H1 (cell line): ENCODE results near the gene NT5M. TPM values are rescaled to one million over a fixed set of nuclear protein-coding genes. Genes with fewer than 3 reads are reported as not detected.

ENCODE experiments used
- CTCF ChIA-PET: fragments of 300-600 bp; sonication (Branson Sonifier 250); formaldehyde crosslinking; loops from one replicate; lab custom pipeline; 2021; ENCODE audit not compliant: partially characterized antibody; lab: Charles Lee
- POLR2A ChIA-PET: fragments of 300-600 bp; sonication (Branson Sonifier 250); formaldehyde crosslinking; loops from one replicate; lab custom pipeline; 2021; ENCODE audit warnings: inconsistent platforms; ENCODE audit not compliant: partially characterized antibody; lab: Charles Lee
- DNase-seq, 2 experiments: peaks; one replicate each; pipeline versions ENCODE4 v3.0.0 to v3.0.0-alpha.2; 2010 to 2022; ENCODE audit warnings: low spot score in 2 of 2, low read depth in 1 of 2, mixed read lengths in 1 of 2
- FAIRE-seq: peaks from 2 replicates; lab custom pipeline; 2011; peaks lifted over from hg19 to GRCh38; lab: Jason Lieb, UNC
- H2AFZ ChIP-seq: 2 replicates; pipeline ENCODE4 v1.8.1; 2012; ENCODE audit warnings: low read length, inconsistent platforms
- H2AK5ac ChIP-seq: 2 replicates; pipeline ENCODE4 v1.6.1; 2013; ENCODE audit warnings: low read depth, low read length
- H2BK120ac ChIP-seq: replicated peaks from 2 replicates; pipeline ENCODE3; 2013; ENCODE audit warnings: low read depth, low read length, inconsistent platforms
- H2BK12ac ChIP-seq: 2 replicates; pipeline ENCODE4 v1.6.1; 2013; ENCODE audit warnings: low read depth, low read length
- H2BK15ac ChIP-seq: 2 replicates; pipeline ENCODE4 v1.6.1; 2013; ENCODE audit warnings: low read length
- H2BK20ac ChIP-seq: 2 replicates; pipeline ENCODE4 v1.6.1; 2013; ENCODE audit warnings: low read length
- H2BK5ac ChIP-seq: 2 replicates; pipeline ENCODE4 v1.6.1; 2013; ENCODE audit warnings: low read depth, low read length
- H3K14ac ChIP-seq: 2 replicates; pipeline ENCODE4 v1.6.1; 2013; ENCODE audit warnings: inconsistent platforms; ENCODE audit not compliant: insufficient read length
- H3K18ac ChIP-seq: 2 replicates; pipeline ENCODE4 v1.6.1; 2013; ENCODE audit warnings: low read length; ENCODE audit errors: extremely low read depth
- H3K23ac ChIP-seq: 2 replicates; pipeline ENCODE4 v1.6.1; 2013; ENCODE audit warnings: inconsistent platforms; ENCODE audit not compliant: insufficient read length
- H3K23me2 ChIP-seq: 2 replicates; pipeline ENCODE4 v1.6.1; 2013; ENCODE audit warnings: low read depth, low read length
- H3K27ac ChIP-seq: 2 replicates; pipeline ENCODE4 v1.6.1; 2011; ENCODE audit warnings: low read depth, low read length, inconsistent platforms
- H3K27me3 ChIP-seq, 4 experiments: replicated peaks in 1 of 4; 1 replicate in 1 of 4; 2 replicates in 3 of 4; pipeline versions ENCODE4 v1.6.1 to v1.8.1; 2011 to 2013; ENCODE audit warnings: low read length in 3 of 4, mild to moderate bottlenecking in 3 of 4, inconsistent platforms in 2 of 4, mixed read lengths in 2 of 4, moderate library complexity in 1 of 4; ENCODE audit not compliant: control insufficient read depth in 3 of 4, insufficient read depth in 3 of 4; ENCODE audit errors: extremely low read depth in 1 of 4
- H3K36me3 ChIP-seq, 4 experiments: 2 replicates each; pipeline versions ENCODE4 v1.6.1 to v1.8.1; 2011 to 2013; ENCODE audit warnings: mild to moderate bottlenecking in 4 of 4, low read length in 3 of 4, moderate library complexity in 2 of 4, control low read depth in 1 of 4, inconsistent platforms in 1 of 4; ENCODE audit not compliant: insufficient read depth in 4 of 4, control insufficient read depth in 2 of 4
- H3K4ac ChIP-seq: replicated peaks from 2 replicates; pipeline ENCODE3; 2013; ENCODE audit warnings: low read length, low read depth, mixed read lengths, inconsistent platforms; ENCODE audit not compliant: insufficient read length
- H3K4me1 ChIP-seq, 4 experiments: replicated peaks in 1 of 4; 1 replicate in 1 of 4; 2 replicates in 3 of 4; pipeline versions ENCODE4 v1.6.1 to v1.8.1; 2011 to 2013; ENCODE audit warnings: low read length in 3 of 4, inconsistent platforms in 2 of 4, mixed read lengths in 1 of 4; ENCODE audit not compliant: insufficient read depth in 4 of 4, control insufficient read depth in 3 of 4
- H3K4me2 ChIP-seq, 2 experiments: 2 replicates each; pipeline versions ENCODE4 v1.6.1 to v1.8.1; 2011 to 2013; ENCODE audit warnings: low read depth in 2 of 2, low read length in 2 of 2, control low read depth in 1 of 2, inconsistent platforms in 1 of 2, mild to moderate bottlenecking in 1 of 2; ENCODE audit not compliant: insufficient read depth in 1 of 2
- H3K4me3 ChIP-seq, 4 experiments: fragments of 200-600, 300-600 bp in 1 of 4; sonication (generic), shearing (Covaris generic), sonication (Bioruptor Twin) in 1 of 4; 2 replicates each; pipeline versions ENCODE4 v1.5.1 to v1.8.1; 2011 to 2016; ENCODE audit warnings: low read length in 4 of 4, low read depth in 3 of 4, control low read depth in 2 of 4, inconsistent platforms in 2 of 4, mild to moderate bottlenecking in 2 of 4, mixed read lengths in 1 of 4, moderate library complexity in 1 of 4; ENCODE audit not compliant: insufficient read depth in 2 of 4; ENCODE audit errors: extremely low read depth in 1 of 4
- H3K56ac ChIP-seq: replicated peaks from 2 replicates; pipeline ENCODE3; 2013; ENCODE audit warnings: low read depth, mild to moderate bottlenecking, mixed read lengths, low read length, inconsistent platforms; ENCODE audit not compliant: insufficient read length
- H3K79me1 ChIP-seq: 2 replicates; pipeline ENCODE4 v1.6.1; 2013; ENCODE audit warnings: low read depth, low read length, control low read depth
- H3K79me2 ChIP-seq, 2 experiments: 2 replicates each; pipeline versions ENCODE4 v1.6.1 to v1.8.1; 2012 to 2013; ENCODE audit warnings: low read length in 2 of 2, mild to moderate bottlenecking in 2 of 2, inconsistent platforms in 1 of 2; ENCODE audit not compliant: insufficient read depth in 2 of 2, control insufficient read depth in 1 of 2
- H3K9ac ChIP-seq, 4 experiments: replicated peaks in 1 of 4; 1 replicate in 1 of 4; 2 replicates in 3 of 4; pipeline versions ENCODE4 v1.6.1 to v1.8.1; 2011 to 2013; ENCODE audit warnings: low read depth in 3 of 4, low read length in 3 of 4, control low read depth in 2 of 4, mild to moderate bottlenecking in 2 of 4, moderate library complexity in 2 of 4, inconsistent platforms in 1 of 4; ENCODE audit errors: extremely low read depth in 1 of 4
- H3K9me3 ChIP-seq, 2 experiments: 2 replicates each; pipeline versions ENCODE4 v1.6.1 to v1.8.1; 2012 to 2013; ENCODE audit warnings: mild to moderate bottlenecking in 2 of 2, moderate library complexity in 2 of 2, control low read depth in 1 of 2, inconsistent platforms in 1 of 2, low read depth in 1 of 2, low read length in 1 of 2, mixed read lengths in 1 of 2; ENCODE audit not compliant: insufficient read depth in 2 of 2
- H4K20me1 ChIP-seq, 2 experiments: replicated peaks in 1 of 2; 2 replicates each; pipeline versions ENCODE3 to v1.8.1; 2011 to 2013; ENCODE audit warnings: inconsistent platforms in 2 of 2, low read length in 2 of 2, mild to moderate bottlenecking in 1 of 2; ENCODE audit not compliant: insufficient read depth in 2 of 2, control insufficient read depth in 1 of 2
- H4K5ac ChIP-seq: 2 replicates; pipeline ENCODE4 v1.6.1; 2013; ENCODE audit warnings: low read length, low read depth, mixed read lengths, inconsistent platforms; ENCODE audit not compliant: insufficient read length
- H4K8ac ChIP-seq: 2 replicates; pipeline ENCODE4 v1.8.0; 2013; ENCODE audit warnings: mild to moderate bottlenecking, moderate library complexity, low read length, inconsistent platforms; ENCODE audit not compliant: insufficient read depth; ENCODE audit errors: extremely low read depth
- H4K91ac ChIP-seq: replicated peaks from 2 replicates; pipeline ENCODE3; 2013; ENCODE audit warnings: low read length, mixed read lengths, inconsistent platforms; ENCODE audit not compliant: insufficient read length
- BACH1 ChIP-seq: IDR thresholded peaks from 2 replicates; pipeline ENCODE4 v1.6.1; 2012; ENCODE audit warnings: low read length, improper control_type of control experiment
- CREB1 ChIP-seq: IDR thresholded peaks from 2 replicates; pipeline ENCODE4 v1.6.1; 2012; ENCODE audit warnings: inconsistent platforms
- PHF8 ChIP-seq: fragments of 200-600 bp; sonication (generic); conservative IDR thresholded peaks from 2 replicates; pipeline ENCODE4 v1.7.1; 2012; ENCODE audit warnings: low read depth, mild to moderate bottlenecking, inconsistent platforms, low read length, moderate library complexity
- POU5F1 ChIP-seq: IDR thresholded peaks from 2 replicates; pipeline ENCODE4 v1.6.1; 2011; ENCODE audit warnings: low read depth, mild to moderate bottlenecking, low read length, moderate library complexity
- RAD21 ChIP-seq, 2 experiments: IDR thresholded peaks in 1 of 2; conservative IDR thresholded peaks in 1 of 2; 2 replicates each; pipeline ENCODE4 v1.6.1; 2011; ENCODE audit warnings: low read depth in 2 of 2, low read length in 2 of 2, improper control_type of control experiment in 1 of 2, inconsistent platforms in 1 of 2, mild to moderate bottlenecking in 1 of 2, moderate library complexity in 1 of 2
- SIRT6 ChIP-seq: IDR thresholded peaks from one replicate; pipeline ENCODE4 v1.7.1; 2012; ENCODE audit warnings: low read length, inconsistent platforms
- TAF1 ChIP-seq: IDR thresholded peaks from 2 replicates; pipeline ENCODE4 v1.6.1; 2011; ENCODE audit warnings: mild to moderate bottlenecking, low read depth, low read length
- TBP ChIP-seq: IDR thresholded peaks from 2 replicates; pipeline ENCODE4 v1.6.1; 2011; ENCODE audit warnings: low read depth, low read length, improper control_type of control experiment
- YY1 ChIP-seq: IDR thresholded peaks from 2 replicates; pipeline ENCODE4 v1.6.1; 2011; ENCODE audit warnings: low read depth, mild to moderate bottlenecking, low read length
- WGBS, 2 experiments: shearing (Covaris generic) in 1 of 2; methylation state at CpG; one replicate each; pipeline versions ENCODE4 v1.1.6 to v1.1.7; 2013 to 2015; ENCODE audit warnings: low lambda C conversion rate in 2 of 2, mixed read lengths in 2 of 2, inconsistent platforms in 1 of 2, low coverage in 1 of 2, missing lambda C conversion rate in 1 of 2; ENCODE audit not compliant: insufficient replicate concordance in 2 of 2, insufficient coverage in 1 of 2, insufficient read length in 1 of 2; ENCODE audit errors: extremely low coverage in 1 of 2, missing lambda C conversion rate in 1 of 2; 5-methylcytosine and 5-hydroxymethylcytosine counted together
- polyA plus RNA-seq, 7 experiments: library from polyadenylated mRNA; depleted of rRNA in 3 of 7; stranded (reverse) in 5 of 7; unstranded in 2 of 7; fragments of >200 nt in 5 of 7; fragments of 200-250 nt in 2 of 7; gene quantifications; 1 replicate in 5 of 7; 2 replicates in 1 of 7; 4 replicates in 1 of 7; pipeline versions ENCODE4 v1.2.1 to v1.2.3, GENCODE V29; 2011 to 2013; ENCODE audit warnings: missing spikeins in 2 of 7, mixed read lengths in 2 of 7
- total RNA-seq: library from RNA; stranded (reverse); fragmentation: NEBNext Ultra II Directional; extraction: Animal tissue kit (Norgen Biotek cat#: 25700); gene quantifications from 2 replicates; pipeline ENCODE4 v1.2.1, GENCODE V29; 2021
- TF ChIP-seq, protein P1 (sequence below), 3 experiments: IDR thresholded peaks; 1 replicate in 2 of 3; 2 replicates in 1 of 3; pipeline versions ENCODE4 v1.5.1 to v1.6.1; 2011; ENCODE audit warnings: low read length in 3 of 3, mild to moderate bottlenecking in 3 of 3, inconsistent platforms in 2 of 3, low read depth in 1 of 3, moderate library complexity in 1 of 3; ENCODE audit not compliant: insufficient read depth in 1 of 3; ENCODE audit errors: control extremely low read depth in 1 of 3

Gene NT5M
- total and polyA plus RNA-seq, 2 of the 8 experiments (the other 6 are each of a cell fraction or from before 2014, with no cell fraction given): 7.6 to 18.2 TPM

- Histone ChIP-seq H3K36me3 (no peaks in the 10 kb centered on the region), H3K27ac (no peak overlapping the region), H3K27me3 (no peaks in the 10 kb centered on the region), H4K5ac (no peak overlapping the region), H2BK20ac (no peak overlapping the region), H3K23ac (no peak overlapping the region), H4K8ac (no peak overlapping the region; the same call in 1 of the 2 replicates), H3K79me1 (no peaks in the 10 kb centered on the region), H3K9ac (no peak overlapping the region), H3K4me3 (no peak overlapping the region), H3K79me2 (no peaks in the 10 kb centered on the region), H2BK12ac (no peak overlapping the region), H3K56ac (no peak overlapping the region), H3K18ac (no peak overlapping the region), H2AK5ac (no peak overlapping the region), H2BK5ac (no peak overlapping the region), H3K4me1 (peaks cover 0 to 10% (median 1%) of the 10 kb centered on the region in 4 experiments; a peak in 5 of 7 replicates), H2BK120ac (no peak overlapping the region), H4K20me1 (no peaks in the 10 kb centered on the region), H3K4me2 (no peak overlapping the region), H2BK15ac (no peak overlapping the region), H3K9me3 (no peaks in the 10 kb centered on the region), H2AFZ (no peak overlapping the region), H3K23me2 (no peaks in the 10 kb centered on the region), H3K4ac (no peak overlapping the region), H3K14ac (no peak overlapping the region), H4K91ac (no peak overlapping the region)
- WGBS, 2 experiments: 62% methylated on average over 10 of the region's 10 CpGs; no CpG with 5 or more reads in 1 of the 2 experiments
- FAIRE-seq (peak; percentile 80), DNase-seq (peak; percentile 68 to 83)
- ChIA-PET CTCF (interaction anchor here (0.6 to 8.0 kb wide), 33 partner anchors 10 to 404 kb away, joined by 3 to 94 read pairs (median 5); partner anchors contain the start of gene RASD1), POLR2A (interaction anchor here (2.3 kb wide), 1 partner anchor 140 kb away, joined by 13 read pairs; the partner anchor contains the start of gene RASD1)
- no peak for TF ChIP-seq PHF8
- TF ChIP-seq YY1: 0 out of 2 replicates have a peak, but pooled peaks have one; percentile 41
- no peak for TF ChIP-seq SIRT6
- peak; percentile 100 for TF ChIP-seq RAD21 (IDR thresholded peaks at IDR 0.05 in 1 of 2, conservative IDR thresholded peaks at IDR 0.05 in 1 of 2; ENCODE audit: low read depth in 2 of 2, low read length in 2 of 2)
- TF ChIP-seq BACH1: no peak
- TF ChIP-seq, protein P1, sequence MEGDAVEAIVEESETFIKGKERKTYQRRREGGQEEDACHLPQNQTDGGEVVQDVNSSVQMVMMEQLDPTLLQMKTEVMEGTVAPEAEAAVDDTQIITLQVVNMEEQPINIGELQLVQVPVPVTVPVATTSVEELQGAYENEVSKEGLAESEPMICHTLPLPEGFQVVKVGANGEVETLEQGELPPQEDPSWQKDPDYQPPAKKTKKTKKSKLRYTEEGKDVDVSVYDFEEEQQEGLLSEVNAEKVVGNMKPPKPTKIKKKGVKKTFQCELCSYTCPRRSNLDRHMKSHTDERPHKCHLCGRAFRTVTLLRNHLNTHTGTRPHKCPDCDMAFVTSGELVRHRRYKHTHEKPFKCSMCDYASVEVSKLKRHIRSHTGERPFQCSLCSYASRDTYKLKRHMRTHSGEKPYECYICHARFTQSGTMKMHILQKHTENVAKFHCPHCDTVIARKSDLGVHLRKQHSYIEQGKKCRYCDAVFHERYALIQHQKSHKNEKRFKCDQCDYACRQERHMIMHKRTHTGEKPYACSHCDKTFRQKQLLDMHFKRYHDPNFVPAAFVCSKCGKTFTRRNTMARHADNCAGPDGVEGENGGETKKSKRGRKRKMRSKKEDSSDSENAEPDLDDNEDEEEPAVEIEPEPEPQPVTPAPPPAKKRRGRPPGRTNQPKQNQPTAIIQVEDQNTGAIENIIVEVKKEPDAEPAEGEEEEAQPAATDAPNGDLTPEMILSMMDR (IDR thresholded peaks at IDR 0.05; ENCODE audit: control extremely low read depth in 1 of 3, insufficient read depth in 1 of 3, low read depth in 1 of 3, low read length in 3 of 3): peak; percentile 97 to 100 (median 99)
- TF ChIP-seq CREB1: no peak
- TF ChIP-seq TAF1: no peak
- TF ChIP-seq POU5F1: no peak
- TF ChIP-seq TBP: peak; percentile 27; the same call in 1 of the 2 replicates
These were observed 53.2 kb downstream of the NT5M start for GRCh38 chr17:17356149-17356930.
